B cell (primary cell): ENCODE results near the gene ZBTB25.

Experiments
- EZH2 ChIP-seq: IDR thresholded peaks from 2 replicates; pipeline ENCODE4 v1.6.1; 2012; ENCODE audit warnings: borderline replicate concordance, low read depth, mild to moderate bottlenecking, moderate library complexity, low read length; ENCODE audit not compliant: insufficient read depth, poor library complexity, severe bottlenecking
- TF ChIP-seq, protein P1 (sequence below): fragments of 200-600 bp; IDR thresholded peaks from one replicate; pipeline ENCODE4 v1.8.0; 2022; ENCODE audit warnings: antibody characterized with exemption, mild to moderate bottlenecking

DNA sequence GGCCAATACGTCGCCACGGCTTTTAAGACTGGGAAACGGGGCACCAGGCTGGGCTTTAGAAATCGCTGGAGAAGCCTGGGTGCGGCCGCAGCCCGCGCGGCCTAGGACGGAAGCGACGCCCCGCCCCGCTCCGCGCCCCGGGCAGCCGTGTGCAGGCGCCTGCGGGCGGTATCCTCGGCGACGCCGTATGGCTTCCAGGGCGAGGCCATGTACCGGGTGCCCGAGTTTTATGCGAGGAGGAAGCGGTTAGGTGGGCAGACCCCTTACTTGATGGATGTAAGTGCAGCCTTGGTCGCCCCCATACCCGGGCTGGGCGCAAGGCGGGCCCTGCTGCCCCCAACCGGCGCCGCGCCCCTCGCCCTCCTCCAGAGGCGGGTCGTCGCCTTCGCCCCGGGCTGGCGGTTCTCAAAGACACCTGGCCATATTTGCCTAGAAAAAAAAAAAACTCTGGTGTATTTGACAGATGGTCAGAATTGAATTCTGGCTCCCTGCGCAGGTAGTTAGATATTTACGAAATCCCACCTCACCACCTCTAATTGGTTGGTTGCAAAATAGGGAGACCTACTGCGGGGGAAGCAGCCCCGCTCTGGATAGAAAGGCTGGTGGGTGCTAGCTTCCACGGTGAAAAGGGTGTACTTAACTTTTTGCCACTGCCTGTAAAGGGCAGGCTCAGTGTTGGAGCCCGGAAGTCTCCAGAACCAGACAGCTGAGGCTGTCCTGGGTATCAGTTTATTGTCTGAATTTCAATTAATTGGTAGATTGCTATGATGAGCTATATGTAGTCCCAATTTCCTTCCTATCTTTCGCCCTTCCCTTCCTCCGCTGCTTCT lies 46.4 kb upstream of the ZBTB25 start, which contains the start of gene PPP1R36:
- TF ChIP-seq, protein P1, sequence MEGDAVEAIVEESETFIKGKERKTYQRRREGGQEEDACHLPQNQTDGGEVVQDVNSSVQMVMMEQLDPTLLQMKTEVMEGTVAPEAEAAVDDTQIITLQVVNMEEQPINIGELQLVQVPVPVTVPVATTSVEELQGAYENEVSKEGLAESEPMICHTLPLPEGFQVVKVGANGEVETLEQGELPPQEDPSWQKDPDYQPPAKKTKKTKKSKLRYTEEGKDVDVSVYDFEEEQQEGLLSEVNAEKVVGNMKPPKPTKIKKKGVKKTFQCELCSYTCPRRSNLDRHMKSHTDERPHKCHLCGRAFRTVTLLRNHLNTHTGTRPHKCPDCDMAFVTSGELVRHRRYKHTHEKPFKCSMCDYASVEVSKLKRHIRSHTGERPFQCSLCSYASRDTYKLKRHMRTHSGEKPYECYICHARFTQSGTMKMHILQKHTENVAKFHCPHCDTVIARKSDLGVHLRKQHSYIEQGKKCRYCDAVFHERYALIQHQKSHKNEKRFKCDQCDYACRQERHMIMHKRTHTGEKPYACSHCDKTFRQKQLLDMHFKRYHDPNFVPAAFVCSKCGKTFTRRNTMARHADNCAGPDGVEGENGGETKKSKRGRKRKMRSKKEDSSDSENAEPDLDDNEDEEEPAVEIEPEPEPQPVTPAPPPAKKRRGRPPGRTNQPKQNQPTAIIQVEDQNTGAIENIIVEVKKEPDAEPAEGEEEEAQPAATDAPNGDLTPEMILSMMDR = no peak
- TF ChIP-seq EZH2 = no peak
